OCI-M2 (cell line): ENCODE results near the gene B3GAT2.

Experiments
- DNase-seq: peaks from one replicate; lab custom pipeline; 2025; ENCODE audit not compliant: unreplicated experiment; lab: John Stamatoyannopoulos, UW

The B3GAT2 gene

GRCh38 chr6:70843328-70843918 lies 113.4 kb downstream of the B3GAT2 start:
- no peak for DNase-seq

GRCh38 chr6:70842541-70842940 lies 114.3 kb downstream of the B3GAT2 start:
- no peak for DNase-seq

GRCh38 chr6:70841112-70841511 lies 115.7 kb downstream of the B3GAT2 start:
- no peak for DNase-seq

- no peak for DNase-seq
These were observed 117.3 kb downstream of the B3GAT2 start for GRCh38 chr6:70839286-70840266.

- DNase-seq, result no peak
These were observed 118.0 kb downstream of the B3GAT2 start for GRCh38 chr6:70838907-70839285.

GRCh38 chr6:70834520-70834919 lies 122.3 kb downstream of the B3GAT2 start:
- no peak for DNase-seq

GRCh38 chr6:70831427-70831826 lies 125.4 kb downstream of the B3GAT2 start:
- no peak for DNase-seq

GRCh38 chr6:70823651-70824050 lies 133.2 kb downstream of the B3GAT2 start:
- no peak for DNase-seq

- DNase-seq, result no peak
These were observed 135.1 kb downstream of the B3GAT2 start for GRCh38 chr6:70821751-70822150.

- no peak for DNase-seq
These were observed 136.1 kb downstream of the B3GAT2 start for GRCh38 chr6:70820778-70821177.

GRCh38 chr6:70819646-70820045 lies 137.2 kb downstream of the B3GAT2 start:
- DNase-seq, result no peak

GRCh38 chr6:70813885-70814284 lies 143.0 kb downstream of the B3GAT2 start:
- no peak for DNase-seq

GRCh38 chr6:70811788-70812187 lies 145.1 kb downstream of the B3GAT2 start:
- no peak for DNase-seq
